Measurements from ENCODE around the gene GALNT10.

Gene GALNT10

GRCh38 chr5:154286557-154286956, 96.0 kb downstream of the GALNT10 start:
- DNase-seq: no peak
- Histone ChIP-seq H3K4me3 (ENCODE audit: insufficient read depth, low read depth, low read length, poor library complexity, severe bottlenecking) (no peak overlapping the region), H3K27me3 (replicated peaks; ENCODE audit: control insufficient read depth, insufficient read depth, low read length, poor library complexity, severe bottlenecking) (no peaks in the 10 kb centered on the region), H3K9me3 (ENCODE audit: control insufficient read depth, low read length) (no peaks in the 10 kb centered on the region), H3K36me3 (ENCODE audit: control insufficient read depth, insufficient read depth, low read length) (peaks cover 2% of the 10 kb centered on the region), H3K27ac (ENCODE audit: insufficient read depth, low read length, poor library complexity, severe bottlenecking) (no peak overlapping the region), H3K4me1 (ENCODE audit: control insufficient read depth, insufficient read depth, low read length, poor library complexity, severe bottlenecking) (no peaks in the 10 kb centered on the region)

- Histone ChIP-seq H3K27me3 (replicated peaks; ENCODE audit: control insufficient read depth, insufficient read depth, low read length, poor library complexity, severe bottlenecking) (no peaks in the 10 kb centered on the region), H3K9me3 (ENCODE audit: control insufficient read depth, low read length) (no peaks in the 10 kb centered on the region), H3K4me3 (ENCODE audit: insufficient read depth, low read depth, low read length, poor library complexity, severe bottlenecking) (no peak overlapping the region), H3K27ac (ENCODE audit: insufficient read depth, low read length, poor library complexity, severe bottlenecking) (no peak overlapping the region), H3K4me1 (ENCODE audit: control insufficient read depth, insufficient read depth, low read length, poor library complexity, severe bottlenecking) (no peaks in the 10 kb centered on the region), H3K36me3 (ENCODE audit: control insufficient read depth, insufficient read depth, low read length) (peaks cover 5% of the 10 kb centered on the region)
- no peak for DNase-seq
Measured at GRCh38 chr5:154287136-154287535, 96.6 kb downstream of the GALNT10 start.

DNA sequence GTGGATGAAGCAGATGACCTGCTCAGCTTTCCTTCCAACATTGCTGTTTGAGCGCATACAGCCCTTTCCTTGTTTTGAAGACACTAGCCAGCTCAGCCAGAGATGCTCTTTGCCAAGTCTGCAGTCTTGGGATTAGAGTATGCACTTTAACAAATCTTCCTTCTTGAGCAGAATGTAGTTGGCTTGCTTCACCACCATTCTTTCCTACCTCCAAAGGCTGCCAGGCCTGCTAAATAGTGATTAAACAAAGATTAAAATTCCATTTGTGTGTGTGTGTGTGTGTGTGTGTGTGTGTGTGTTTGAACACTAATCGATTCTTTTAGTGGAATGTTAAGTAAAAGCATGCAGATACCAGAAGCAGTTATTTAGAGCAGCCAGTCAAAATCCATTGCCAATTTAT, 97.6 kb downstream of the GALNT10 start:
- no peak for DNase-seq
- no peaks in the 10 kb centered on the region for H3K9me3 ChIP-seq (ENCODE audit: control insufficient read depth, low read length)
- no peak overlapping the region for H3K27ac ChIP-seq (ENCODE audit: insufficient read depth, low read length, poor library complexity, severe bottlenecking)
- no peaks in the 10 kb centered on the region for H3K4me1 ChIP-seq (ENCODE audit: control insufficient read depth, insufficient read depth, low read length, poor library complexity, severe bottlenecking)
- H3K27me3 ChIP-seq (replicated peaks; ENCODE audit: control insufficient read depth, insufficient read depth, low read length, poor library complexity, severe bottlenecking): no peaks in the 10 kb centered on the region
- H3K4me3 ChIP-seq (ENCODE audit: insufficient read depth, low read depth, low read length, poor library complexity, severe bottlenecking): no peak overlapping the region
- peaks cover 5% of the 10 kb centered on the region for H3K36me3 ChIP-seq (ENCODE audit: control insufficient read depth, insufficient read depth, low read length)

DNA sequence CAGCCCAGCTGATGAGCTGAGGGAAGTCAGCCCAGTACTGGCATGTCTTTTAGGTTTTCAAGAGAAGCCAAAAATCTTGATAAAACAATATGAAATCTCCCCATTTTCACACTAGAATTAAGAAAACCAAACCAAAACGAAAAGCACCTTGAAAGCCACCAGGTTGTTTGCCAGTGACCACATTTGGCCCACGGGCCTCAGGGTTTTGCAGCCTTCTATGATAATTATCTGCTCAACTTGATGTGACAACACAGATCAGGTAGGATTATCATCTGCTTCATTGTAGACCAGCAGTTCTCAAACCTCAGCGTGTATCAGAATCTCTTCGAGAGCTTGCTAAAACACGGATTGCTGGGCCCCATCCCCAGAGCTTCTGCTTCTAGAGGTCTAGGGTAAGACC, 101.4 kb downstream of the GALNT10 start:
- Histone ChIP-seq H3K36me3 (ENCODE audit: control insufficient read depth, insufficient read depth, low read length) (peaks cover 11% of the 10 kb centered on the region), H3K4me3 (ENCODE audit: insufficient read depth, low read depth, low read length, poor library complexity, severe bottlenecking) (no peak overlapping the region), H3K9me3 (ENCODE audit: control insufficient read depth, low read length) (no peaks in the 10 kb centered on the region), H3K27ac (ENCODE audit: insufficient read depth, low read length, poor library complexity, severe bottlenecking) (no peak overlapping the region), H3K4me1 (ENCODE audit: control insufficient read depth, insufficient read depth, low read length, poor library complexity, severe bottlenecking) (no peaks in the 10 kb centered on the region), H3K27me3 (replicated peaks; ENCODE audit: control insufficient read depth, insufficient read depth, low read length, poor library complexity, severe bottlenecking) (no peaks in the 10 kb centered on the region)
- DNase-seq: no peak

DNA sequence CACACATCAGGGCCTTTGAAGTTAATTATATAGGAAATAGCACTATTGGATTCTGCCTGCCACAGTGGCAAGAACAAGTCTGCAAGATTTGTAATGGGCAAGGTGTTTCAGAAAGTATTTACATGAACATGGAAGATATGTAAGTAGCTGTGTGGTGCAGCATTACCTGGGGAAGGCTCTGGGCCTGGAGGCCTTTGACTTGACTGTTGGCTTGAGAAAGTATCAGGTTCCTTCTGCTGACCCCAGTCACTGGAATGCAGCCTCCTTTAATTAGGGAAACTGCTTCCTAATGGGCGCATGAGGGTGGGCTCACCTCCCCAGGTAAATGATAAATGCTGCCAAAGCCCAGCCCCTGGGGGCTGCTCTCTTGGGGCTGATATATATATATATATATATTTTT, 102.7 kb downstream of the GALNT10 start:
- no peak for DNase-seq
- no peaks in the 10 kb centered on the region for H3K27me3 ChIP-seq (replicated peaks; ENCODE audit: control insufficient read depth, insufficient read depth, low read length, poor library complexity, severe bottlenecking)

GRCh38 chr5:154295551-154295950, 105.0 kb downstream of the GALNT10 start:
- H3K27ac ChIP-seq (ENCODE audit: insufficient read depth, low read length, poor library complexity, severe bottlenecking): no peak overlapping the region
- peaks cover 26% of the 10 kb centered on the region for H3K36me3 ChIP-seq (ENCODE audit: control insufficient read depth, insufficient read depth, low read length)
- no peak overlapping the region for H3K4me3 ChIP-seq (ENCODE audit: insufficient read depth, low read depth, low read length, poor library complexity, severe bottlenecking)
- no peak for DNase-seq
- H3K27me3 ChIP-seq (replicated peaks; ENCODE audit: control insufficient read depth, insufficient read depth, low read length, poor library complexity, severe bottlenecking): no peaks in the 10 kb centered on the region
- H3K4me1 ChIP-seq (ENCODE audit: control insufficient read depth, insufficient read depth, low read length, poor library complexity, severe bottlenecking): no peaks in the 10 kb centered on the region
- no peaks in the 10 kb centered on the region for H3K9me3 ChIP-seq (ENCODE audit: control insufficient read depth, low read length)

More for the DNA sequence above, 102.7 kb downstream of the GALNT10 start:
- Histone ChIP-seq H3K9me3 (ENCODE audit: control insufficient read depth, low read length) (no peaks in the 10 kb centered on the region), H3K27ac (ENCODE audit: insufficient read depth, low read length, poor library complexity, severe bottlenecking) (no peak overlapping the region), H3K36me3 (ENCODE audit: control insufficient read depth, insufficient read depth, low read length) (peaks cover 14% of the 10 kb centered on the region), H3K4me1 (ENCODE audit: control insufficient read depth, insufficient read depth, low read length, poor library complexity, severe bottlenecking) (no peaks in the 10 kb centered on the region), H3K4me3 (ENCODE audit: insufficient read depth, low read depth, low read length, poor library complexity, severe bottlenecking) (no peak overlapping the region)

DNA sequence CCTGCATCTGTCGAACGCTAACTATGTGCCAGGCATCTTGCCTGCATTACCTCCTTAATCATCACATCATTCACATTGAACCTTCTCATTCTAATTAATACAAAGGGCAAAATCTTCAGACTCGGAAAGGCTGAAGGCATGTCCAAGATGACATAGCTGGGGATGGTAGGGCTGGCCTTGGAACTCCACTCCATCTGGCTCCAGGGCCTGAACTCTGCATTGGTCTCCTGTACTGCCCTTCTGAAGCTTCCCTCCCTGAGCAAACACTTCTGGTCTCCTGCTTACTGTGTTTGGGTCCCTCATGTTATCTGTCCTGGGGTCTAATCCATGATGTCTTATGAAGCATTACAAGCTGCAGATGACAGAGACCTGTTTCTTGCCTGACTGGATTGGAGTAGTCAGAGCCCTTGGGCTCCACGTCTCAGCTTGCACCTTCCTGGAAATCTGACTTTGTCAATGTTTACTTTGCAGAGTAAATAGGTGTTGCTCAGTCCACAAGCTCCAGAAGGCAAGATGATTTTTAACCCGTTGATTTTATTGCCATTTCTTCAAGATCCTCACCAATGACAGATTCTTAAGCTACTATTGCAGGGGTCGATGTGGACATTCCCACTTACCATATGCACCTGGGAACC, 106.1 kb downstream of the GALNT10 start:
- no peaks in the 10 kb centered on the region for H3K9me3 ChIP-seq (ENCODE audit: control insufficient read depth, low read length)
- no peak overlapping the region for H3K4me3 ChIP-seq (ENCODE audit: insufficient read depth, low read depth, low read length, poor library complexity, severe bottlenecking)
- H3K27me3 ChIP-seq (replicated peaks; ENCODE audit: control insufficient read depth, insufficient read depth, low read length, poor library complexity, severe bottlenecking): no peaks in the 10 kb centered on the region
- peaks cover 23% of the 10 kb centered on the region for H3K36me3 ChIP-seq (ENCODE audit: control insufficient read depth, insufficient read depth, low read length)
- no peaks in the 10 kb centered on the region for H3K4me1 ChIP-seq (ENCODE audit: control insufficient read depth, insufficient read depth, low read length, poor library complexity, severe bottlenecking)
- DNase-seq: no peak
- H3K27ac ChIP-seq (ENCODE audit: insufficient read depth, low read length, poor library complexity, severe bottlenecking): no peak overlapping the region

DNA sequence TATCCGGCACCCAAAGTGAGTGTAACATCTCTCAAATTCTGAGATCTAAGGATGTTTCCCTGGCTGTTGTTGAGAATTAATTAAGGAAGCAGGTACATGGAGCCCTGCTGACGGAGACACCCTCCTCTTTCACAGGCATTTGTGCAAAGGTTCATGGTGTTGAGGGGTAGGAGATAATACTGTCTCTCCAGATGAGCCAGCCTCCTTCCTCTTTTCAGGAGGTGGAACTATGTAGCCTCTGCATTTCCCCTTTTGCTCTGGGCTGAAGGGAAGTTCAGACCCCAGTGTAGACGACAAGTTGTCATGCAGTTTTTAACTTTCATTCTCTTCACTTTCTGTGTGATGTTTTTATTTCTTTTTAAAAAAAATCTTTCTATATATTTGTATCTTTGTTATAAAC, 107.5 kb downstream of the GALNT10 start:
- Histone ChIP-seq H3K36me3 (ENCODE audit: control insufficient read depth, insufficient read depth, low read length) (peaks cover 21% of the 10 kb centered on the region), H3K27me3 (replicated peaks; ENCODE audit: control insufficient read depth, insufficient read depth, low read length, poor library complexity, severe bottlenecking) (no peaks in the 10 kb centered on the region), H3K9me3 (ENCODE audit: control insufficient read depth, low read length) (no peaks in the 10 kb centered on the region), H3K4me3 (ENCODE audit: insufficient read depth, low read depth, low read length, poor library complexity, severe bottlenecking) (no peak overlapping the region), H3K4me1 (ENCODE audit: control insufficient read depth, insufficient read depth, low read length, poor library complexity, severe bottlenecking) (no peaks in the 10 kb centered on the region), H3K27ac (ENCODE audit: insufficient read depth, low read length, poor library complexity, severe bottlenecking) (no peak overlapping the region)
- DNase-seq: no peak

- Histone ChIP-seq H3K36me3 (ENCODE audit: control insufficient read depth, insufficient read depth, low read length) (peaks cover 25% of the 10 kb centered on the region), H3K27ac (ENCODE audit: insufficient read depth, low read length, poor library complexity, severe bottlenecking) (no peak overlapping the region), H3K27me3 (replicated peaks; ENCODE audit: control insufficient read depth, insufficient read depth, low read length, poor library complexity, severe bottlenecking) (no peaks in the 10 kb centered on the region), H3K4me3 (ENCODE audit: insufficient read depth, low read depth, low read length, poor library complexity, severe bottlenecking) (no peak overlapping the region), H3K9me3 (ENCODE audit: control insufficient read depth, low read length) (no peaks in the 10 kb centered on the region), H3K4me1 (ENCODE audit: control insufficient read depth, insufficient read depth, low read length, poor library complexity, severe bottlenecking) (no peaks in the 10 kb centered on the region)
- no peak for DNase-seq
Measured at GRCh38 chr5:154300207-154300883, 109.8 kb downstream of the GALNT10 start.

DNA sequence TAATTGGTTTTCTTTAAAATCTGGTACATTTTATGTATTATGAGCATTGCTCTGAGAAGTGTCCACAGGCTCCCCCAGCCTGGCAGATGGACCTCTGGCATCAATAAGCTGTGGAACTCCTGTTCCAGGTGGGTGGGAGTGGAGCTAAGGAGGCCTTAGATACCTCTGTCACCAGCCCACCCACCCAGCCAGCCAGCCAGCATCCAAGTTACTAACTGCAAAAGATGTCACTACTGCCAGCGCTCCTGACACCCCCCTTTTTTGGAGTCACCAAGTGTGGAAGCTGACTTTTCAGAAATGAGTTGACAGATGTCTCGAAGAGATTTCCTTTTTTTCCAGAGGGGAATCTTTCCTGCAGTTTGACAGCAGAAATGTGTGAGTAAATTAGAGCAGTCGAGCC, 111.2 kb downstream of the GALNT10 start:
- no peak for DNase-seq
- Histone ChIP-seq H3K4me3 (ENCODE audit: insufficient read depth, low read depth, low read length, poor library complexity, severe bottlenecking) (no peak overlapping the region), H3K27me3 (replicated peaks; ENCODE audit: control insufficient read depth, insufficient read depth, low read length, poor library complexity, severe bottlenecking) (no peaks in the 10 kb centered on the region), H3K9me3 (ENCODE audit: control insufficient read depth, low read length) (no peaks in the 10 kb centered on the region), H3K36me3 (ENCODE audit: control insufficient read depth, insufficient read depth, low read length) (peaks cover 21% of the 10 kb centered on the region), H3K4me1 (ENCODE audit: control insufficient read depth, insufficient read depth, low read length, poor library complexity, severe bottlenecking) (no peaks in the 10 kb centered on the region), H3K27ac (ENCODE audit: insufficient read depth, low read length, poor library complexity, severe bottlenecking) (no peak overlapping the region)

Measured in effector memory CD4-positive, alpha-beta T cell (primary cell).